Fibroblast of skin of back (primary cell): ENCODE measurements around the gene KCTD1.

ENCODE experiments used
- DNase-seq: peaks from one replicate; pipeline ENCODE4 v3.0.0-alpha.2; 2013

KCTD1 gene

GRCh38 chr18:26424428-26425147 lies 123.8 kb downstream of the KCTD1 start:
- DNase-seq = no peak

GRCh38 chr18:26422472-26423162 lies 125.7 kb downstream of the KCTD1 start:
- DNase-seq = no peak

- DNase-seq = no peak
Observed at GRCh38 chr18:26421931-26422330, 126.4 kb downstream of the KCTD1 start.

- no peak for DNase-seq
Observed at GRCh38 chr18:26421503-26421902, 126.8 kb downstream of the KCTD1 start.

- DNase-seq = peak; percentile 26
Observed at GRCh38 chr18:26419746-26420145, 128.6 kb downstream of the KCTD1 start.

- no peak for DNase-seq
Observed at GRCh38 chr18:26418225-26418624, 130.1 kb downstream of the KCTD1 start.

- no peak for DNase-seq
Observed at GRCh38 chr18:26417190-26417589, 131.2 kb downstream of the KCTD1 start.

- DNase-seq = no peak
Observed at GRCh38 chr18:26416652-26417150, 131.7 kb downstream of the KCTD1 start.

- DNase-seq = no peak
Observed at GRCh38 chr18:26415631-26416030, 132.7 kb downstream of the KCTD1 start.

GRCh38 chr18:26414901-26415440 lies 133.4 kb downstream of the KCTD1 start:
- peak; percentile 50 for DNase-seq

- no peak for DNase-seq
Observed at GRCh38 chr18:26409091-26409490, 139.3 kb downstream of the KCTD1 start.

- DNase-seq = no peak
Observed at GRCh38 chr18:26407736-26408601, 140.4 kb downstream of the KCTD1 start.

GRCh38 chr18:26406854-26407517 lies 141.4 kb downstream of the KCTD1 start:
- DNase-seq = no peak

GRCh38 chr18:26406324-26406723 lies 142.0 kb downstream of the KCTD1 start:
- DNase-seq = no peak

- peak; percentile 50 for DNase-seq
Observed at GRCh38 chr18:26405190-26405801, 143.1 kb downstream of the KCTD1 start.
